GM10266 (cell line): ENCODE measurements around the gene CFAP221.

Experiments used
- DNase-seq: peaks from one replicate; pipeline ENCODE4 v3.0.0; 2012; ENCODE audit errors: extremely low spot score
- CTCF ChIP-seq: IDR thresholded peaks from 2 replicates; pipeline ENCODE4 v1.5.1; 2012; ENCODE audit warnings: mild to moderate bottlenecking, low read depth; ENCODE audit not compliant: control insufficient read depth, insufficient read depth; ENCODE audit errors: missing control alignments

CFAP221 gene

GRCh38 chr2:119702203-119702917, 158.1 kb downstream of the CFAP221 start:
- no peak for TF ChIP-seq CTCF
- DNase-seq: no peak

- TF ChIP-seq CTCF: peak; percentile 90
- peak; percentile 78 for DNase-seq
These were observed 158.7 kb downstream of the CFAP221 start for GRCh38 chr2:119702918-119703401.

GRCh38 chr2:119703526-119703925, 159.3 kb downstream of the CFAP221 start:
- DNase-seq: no peak
- no peak for TF ChIP-seq CTCF

GRCh38 chr2:119704670-119705120, 160.4 kb downstream of the CFAP221 start:
- TF ChIP-seq CTCF: no peak
- no peak for DNase-seq

GRCh38 chr2:119706221-119706620, 162.0 kb downstream of the CFAP221 start:
- no peak for DNase-seq
- no peak for TF ChIP-seq CTCF
